Measurements from ENCODE around the gene MEGF6. TPM values are rescaled to one million over a fixed set of nuclear protein-coding genes. Genes with fewer than 3 reads are reported as not detected.

Gene MEGF6
- total RNA-seq, 4 donors from 2014 or later: 10.0 to 24.7 (median 17.1) TPM

DNA sequence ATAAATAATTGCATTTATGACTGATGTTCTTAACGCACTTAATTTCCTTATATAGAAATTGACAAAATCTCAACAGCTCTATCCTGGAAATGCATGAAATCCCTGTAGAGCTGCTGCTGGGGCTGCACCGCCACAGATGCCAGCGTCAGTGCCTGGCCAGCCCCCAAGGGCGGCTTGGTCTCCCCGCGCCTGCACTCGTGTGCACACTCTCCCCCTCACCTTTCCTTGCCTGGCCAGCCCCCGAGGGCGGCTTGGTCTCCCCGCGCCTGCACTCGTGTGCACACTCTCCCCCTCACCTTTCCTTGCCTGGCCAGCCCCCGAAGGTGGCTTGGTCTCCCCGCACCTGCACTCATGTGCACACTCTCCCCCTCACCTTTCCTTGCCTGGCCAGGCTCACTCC, 24.8 kb upstream of the MEGF6 start:
- TF ChIP-seq, protein P1, sequence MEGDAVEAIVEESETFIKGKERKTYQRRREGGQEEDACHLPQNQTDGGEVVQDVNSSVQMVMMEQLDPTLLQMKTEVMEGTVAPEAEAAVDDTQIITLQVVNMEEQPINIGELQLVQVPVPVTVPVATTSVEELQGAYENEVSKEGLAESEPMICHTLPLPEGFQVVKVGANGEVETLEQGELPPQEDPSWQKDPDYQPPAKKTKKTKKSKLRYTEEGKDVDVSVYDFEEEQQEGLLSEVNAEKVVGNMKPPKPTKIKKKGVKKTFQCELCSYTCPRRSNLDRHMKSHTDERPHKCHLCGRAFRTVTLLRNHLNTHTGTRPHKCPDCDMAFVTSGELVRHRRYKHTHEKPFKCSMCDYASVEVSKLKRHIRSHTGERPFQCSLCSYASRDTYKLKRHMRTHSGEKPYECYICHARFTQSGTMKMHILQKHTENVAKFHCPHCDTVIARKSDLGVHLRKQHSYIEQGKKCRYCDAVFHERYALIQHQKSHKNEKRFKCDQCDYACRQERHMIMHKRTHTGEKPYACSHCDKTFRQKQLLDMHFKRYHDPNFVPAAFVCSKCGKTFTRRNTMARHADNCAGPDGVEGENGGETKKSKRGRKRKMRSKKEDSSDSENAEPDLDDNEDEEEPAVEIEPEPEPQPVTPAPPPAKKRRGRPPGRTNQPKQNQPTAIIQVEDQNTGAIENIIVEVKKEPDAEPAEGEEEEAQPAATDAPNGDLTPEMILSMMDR (IDR thresholded peaks at IDR 0.05; ENCODE audit: low read depth): no peak

DNA sequence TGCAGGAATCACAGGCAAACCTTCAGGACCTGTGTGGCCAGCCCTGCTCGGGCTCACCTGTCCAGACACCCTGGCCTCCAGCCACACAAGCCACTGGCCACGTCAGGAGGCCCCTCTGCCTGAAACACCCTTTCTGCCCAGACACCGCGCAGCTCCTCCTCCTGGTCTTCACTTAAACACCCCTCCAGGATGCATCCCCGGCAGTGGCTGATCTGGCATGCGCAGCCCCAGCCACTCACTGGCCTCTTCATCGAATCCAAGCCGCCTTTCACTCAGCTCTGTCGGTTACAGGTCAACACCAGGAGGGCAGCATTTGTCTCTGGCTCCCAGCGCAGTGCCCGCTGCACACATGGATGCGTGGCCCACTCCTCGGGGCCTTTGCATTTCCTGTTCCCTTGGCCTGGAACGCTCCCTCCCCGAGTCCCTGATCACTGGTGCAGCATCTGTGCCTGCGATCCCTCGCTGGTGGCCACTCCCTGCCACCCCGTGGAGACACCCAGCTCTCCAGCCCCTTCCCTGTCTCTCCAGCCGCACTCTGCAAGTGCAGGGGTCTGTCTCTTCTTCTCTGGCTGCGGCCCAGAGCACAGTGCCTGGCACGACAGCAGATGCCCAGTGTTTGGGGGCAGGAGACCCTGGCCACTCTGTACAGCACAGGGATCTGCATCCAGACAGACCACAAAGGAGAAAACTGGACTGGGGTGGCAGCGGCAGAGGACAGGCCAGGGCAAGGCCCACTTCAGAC, 22.9 kb upstream of the MEGF6 start:
- TF ChIP-seq, protein P1 (IDR thresholded peaks at IDR 0.05; ENCODE audit: low read depth): no peak

DNA sequence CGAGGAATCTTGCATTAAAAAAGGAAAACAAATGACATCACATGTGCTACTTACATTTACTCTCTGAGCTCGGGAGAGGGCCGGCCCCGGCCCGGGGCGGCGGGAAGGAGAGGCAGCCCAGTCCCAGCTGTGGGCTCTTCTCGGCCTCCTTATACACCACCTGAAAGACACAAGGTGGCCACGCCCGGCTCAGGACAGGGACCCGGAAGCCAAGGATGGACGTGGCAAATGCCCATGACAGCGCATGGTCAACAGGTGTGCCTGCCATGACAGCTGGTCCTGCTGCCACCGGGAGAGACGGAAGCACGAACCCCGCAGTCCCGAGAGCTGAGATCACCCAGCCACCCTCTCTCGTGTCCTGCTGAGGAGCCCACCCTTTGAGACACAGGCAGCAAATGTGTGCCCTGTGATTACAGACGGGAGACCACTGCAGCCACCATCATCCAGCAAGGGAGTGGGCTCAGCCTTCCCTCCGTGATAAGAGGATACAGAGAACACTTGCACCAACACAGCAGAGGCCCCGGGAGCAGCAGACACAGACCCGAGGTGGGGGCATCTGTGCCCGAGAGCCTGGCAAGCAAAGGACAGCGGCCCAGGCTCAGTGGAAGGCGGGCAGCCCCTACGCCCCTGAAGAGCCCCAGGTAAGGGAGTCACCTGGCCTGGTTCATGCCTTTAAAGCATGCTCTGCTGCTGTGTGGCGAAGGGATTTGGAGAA, 22.2 kb upstream of the MEGF6 start:
- TF ChIP-seq, protein P1 (IDR thresholded peaks at IDR 0.05; ENCODE audit: low read depth): no peak

DNA sequence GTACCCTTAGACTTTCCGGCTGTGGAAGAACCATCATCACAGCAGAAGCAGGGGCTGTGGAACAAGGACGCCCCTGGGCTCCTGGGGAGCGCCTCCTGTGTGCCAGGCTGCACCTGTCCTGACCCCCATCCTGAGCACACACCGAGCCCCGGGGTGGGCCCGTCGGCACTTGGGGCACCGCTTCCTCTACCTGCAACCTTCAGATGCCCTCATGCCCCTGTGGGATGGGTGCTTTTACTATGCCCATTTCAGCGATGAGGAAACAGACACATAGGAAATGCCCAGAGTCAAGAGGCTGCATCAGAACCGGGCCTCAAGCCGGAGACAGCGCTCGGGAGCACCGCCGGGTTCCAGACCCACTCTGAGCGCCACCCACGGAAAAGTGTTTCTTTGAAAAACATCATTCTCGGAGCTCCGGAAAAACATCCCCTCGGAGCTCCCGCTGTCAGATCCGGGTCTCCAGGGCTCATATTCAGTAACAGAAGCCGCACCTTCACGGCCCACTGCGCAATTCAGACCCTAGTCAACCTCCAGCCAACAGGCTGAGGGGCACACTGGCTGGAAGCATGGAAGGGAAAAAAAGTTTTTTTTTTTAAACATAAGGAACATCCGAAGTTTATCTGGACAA, 21.5 kb upstream of the MEGF6 start:
- TF ChIP-seq, protein P1 (IDR thresholded peaks at IDR 0.05; ENCODE audit: low read depth): no peak

DNA sequence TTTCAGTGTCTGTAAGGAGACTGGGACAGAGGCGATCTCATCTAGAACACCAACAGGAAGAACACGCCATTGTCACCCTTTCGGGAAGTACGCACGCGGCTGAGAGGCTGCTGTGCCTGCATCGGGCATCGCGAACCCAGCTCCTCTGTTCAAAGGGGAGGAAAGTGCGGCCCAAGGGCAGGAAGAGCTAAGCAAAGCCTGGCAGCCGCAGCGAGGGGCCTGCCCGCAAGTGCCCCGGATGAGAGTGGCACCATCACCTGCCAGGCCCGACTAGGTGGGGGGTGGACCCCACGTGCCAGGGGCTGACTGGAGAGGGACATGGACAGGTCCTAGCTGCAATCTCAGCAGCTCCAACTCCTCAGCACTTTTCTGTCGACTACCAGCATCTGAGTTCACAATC, 21.0 kb upstream of the MEGF6 start:
- TF ChIP-seq, protein P1 (IDR thresholded peaks at IDR 0.05; ENCODE audit: low read depth): no peak

DNA sequence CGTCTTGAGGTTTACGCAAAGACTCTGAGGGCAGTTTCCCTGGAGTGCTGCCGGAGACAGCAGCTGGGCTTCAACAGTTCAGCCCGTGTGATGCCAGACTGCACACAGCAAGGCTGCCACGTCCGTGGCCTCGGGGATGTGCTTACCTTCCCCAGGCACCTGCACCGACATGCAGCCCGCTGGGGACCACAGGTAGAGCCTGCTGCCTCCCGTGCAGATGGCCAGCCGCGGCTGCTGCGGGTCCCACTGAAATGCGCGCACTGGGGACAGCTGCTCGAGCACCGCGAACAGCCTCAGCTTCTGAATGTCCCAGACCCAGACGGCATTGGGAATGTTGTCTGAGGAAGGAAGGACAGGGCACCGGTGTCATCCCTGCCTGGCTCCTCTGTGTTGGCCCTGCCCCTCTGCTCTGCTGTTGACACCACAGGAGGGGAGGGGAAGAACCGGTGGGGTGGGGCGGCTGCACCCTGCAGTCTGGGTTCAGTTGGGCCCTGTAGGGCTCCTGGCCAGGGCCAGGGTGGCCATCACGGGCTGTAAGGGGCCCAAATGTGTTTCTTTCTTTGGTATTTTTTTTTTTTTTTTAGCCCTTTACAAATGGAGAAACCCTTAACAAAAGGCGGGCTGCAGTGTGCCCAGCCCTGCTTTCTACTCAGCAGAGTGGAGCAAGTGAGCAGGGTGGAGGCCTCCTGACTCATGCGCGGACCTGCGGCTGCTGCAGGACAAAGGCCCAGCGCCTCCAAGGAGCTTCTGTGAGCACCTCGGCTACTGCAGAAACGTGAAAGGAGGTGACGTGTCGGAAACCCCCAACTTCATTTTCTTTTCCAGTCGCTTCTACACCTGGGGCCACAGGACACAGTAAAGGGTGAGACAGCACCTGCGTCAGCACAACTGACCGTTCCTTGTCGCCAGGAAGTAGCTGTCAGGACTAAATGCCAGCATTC, 20.3 kb upstream of the MEGF6 start:
- TF ChIP-seq, protein P1 (IDR thresholded peaks at IDR 0.05; ENCODE audit: low read depth): no peak

All from subcutaneous adipose tissue (tissue), 4 donors.